GM19324 (cell line): ENCODE results near the gene UAP1.

Source experiments
- ATAC-seq: cut with Tn5 transposase; IDR thresholded peaks from one replicate; pipeline ENCODE4 v1.9.1; 2021; ENCODE audit warnings: mild to moderate bottlenecking, moderate library complexity; ENCODE audit not compliant: unreplicated experiment, low FRiP score

The UAP1 gene

DNA sequence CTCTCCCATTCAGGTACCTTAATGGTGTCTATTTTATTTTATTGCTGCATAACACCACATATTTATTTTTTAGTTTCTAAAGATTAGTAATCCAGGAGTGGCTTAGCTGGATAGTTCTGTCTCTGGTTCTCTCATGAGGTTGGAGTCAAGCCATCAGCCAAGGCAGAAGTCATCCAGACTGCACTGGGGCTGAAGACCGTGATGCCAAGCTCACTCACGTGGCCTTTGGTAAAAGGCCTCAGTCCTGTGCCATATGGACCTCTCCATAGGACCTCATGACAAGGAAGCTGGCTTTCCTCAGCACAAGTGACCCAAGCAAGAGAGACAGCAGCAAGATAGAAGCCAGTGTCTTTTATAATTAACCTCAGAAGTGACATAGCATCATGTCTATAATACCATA is 47.8 kb downstream of the UAP1 start:
- no peak for ATAC-seq

DNA sequence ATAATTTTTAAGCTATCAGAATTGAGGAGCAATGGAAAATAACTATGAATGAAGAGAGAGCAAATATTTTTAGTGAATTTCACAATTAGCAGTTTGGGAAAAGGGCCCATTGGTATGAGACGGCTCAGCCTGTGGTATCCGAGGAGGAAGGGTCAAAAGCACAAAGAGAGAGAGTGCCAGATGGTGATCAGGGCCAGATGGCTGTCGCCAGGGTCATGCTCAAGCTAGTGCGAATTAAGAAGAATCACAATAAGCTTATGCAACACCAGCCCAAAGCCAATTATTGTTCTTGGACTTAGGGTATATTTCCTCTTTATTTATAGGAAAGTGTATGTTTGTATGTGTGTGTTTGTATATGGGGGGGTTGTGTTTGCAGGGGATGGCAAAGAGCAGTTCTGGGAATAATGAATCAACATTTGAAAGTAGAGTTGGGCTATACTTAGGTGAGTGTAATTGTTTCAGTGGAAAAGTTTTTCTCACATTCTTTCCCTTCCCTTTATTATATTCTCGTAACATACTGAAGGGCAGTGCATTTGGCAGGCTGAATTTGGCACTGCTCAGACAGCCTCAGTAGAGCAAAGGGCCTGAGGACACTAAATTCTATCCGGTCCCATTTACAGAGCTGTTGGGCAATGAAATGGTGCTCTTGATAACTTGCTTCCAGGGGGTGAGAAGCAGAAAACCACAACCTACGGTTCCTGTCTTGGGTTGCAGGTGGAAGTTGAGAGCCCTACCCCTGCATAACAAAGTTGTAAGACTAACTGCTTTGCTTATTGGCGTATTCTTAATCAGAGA is 51.3 kb downstream of the UAP1 start:
- no peak for ATAC-seq

GRCh38 chr1:162616848-162617247 is 55.3 kb downstream of the UAP1 start:
- ATAC-seq: no peak

- no peak for ATAC-seq
Observed at GRCh38 chr1:162617513-162617912, 56.0 kb downstream of the UAP1 start.

DNA sequence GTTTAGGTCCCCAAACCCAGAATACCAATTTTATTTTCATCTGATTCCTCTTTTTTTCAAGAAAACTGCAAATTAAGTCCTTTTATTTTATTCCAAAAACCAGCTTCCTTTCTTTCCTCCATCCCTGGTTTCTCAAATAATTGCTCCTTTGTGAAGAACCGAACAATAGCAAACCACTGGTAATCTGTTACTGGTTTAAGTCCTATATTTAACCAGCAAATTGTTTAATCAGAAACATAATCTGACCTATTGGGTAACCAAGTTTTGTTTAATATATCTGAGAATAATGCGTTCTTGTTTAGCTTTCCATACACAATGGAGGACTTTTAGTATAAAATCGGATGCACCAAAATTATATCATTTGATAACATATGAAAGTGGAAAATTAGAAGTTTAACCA is 57.6 kb downstream of the UAP1 start:
- no peak for ATAC-seq

GRCh38 chr1:162621256-162621655 is 59.7 kb downstream of the UAP1 start:
- no peak for ATAC-seq

DNA sequence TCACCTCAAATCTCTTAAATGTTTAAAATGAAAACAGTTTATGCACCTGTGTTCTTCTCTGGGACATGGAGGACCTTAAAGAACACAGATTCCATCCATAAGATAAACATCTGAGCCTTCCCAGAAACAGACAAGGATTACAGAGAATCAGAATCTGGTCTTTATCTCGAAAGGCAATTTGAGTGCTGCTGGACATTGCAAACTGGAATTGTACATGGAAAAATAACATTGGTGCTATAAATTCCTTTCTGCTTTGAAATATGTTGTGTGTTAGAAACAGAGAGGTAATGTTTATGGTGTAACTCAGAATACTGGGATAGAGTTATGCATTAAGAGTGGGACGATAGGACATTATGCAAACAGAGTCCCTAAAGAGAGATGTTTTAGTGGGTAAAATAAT is 64.2 kb downstream of the UAP1 start:
- ATAC-seq: no peak

GRCh38 chr1:162626094-162626493 is 64.6 kb downstream of the UAP1 start:
- ATAC-seq: no peak

- no peak for ATAC-seq
Observed at GRCh38 chr1:162626761-162627160, 65.2 kb downstream of the UAP1 start.

- no peak for ATAC-seq
Observed at GRCh38 chr1:162627662-162628296, 66.3 kb downstream of the UAP1 start.

GRCh38 chr1:162629077-162629627 is 67.6 kb downstream of the UAP1 start:
- no peak for ATAC-seq

GRCh38 chr1:162629651-162630050 is 68.1 kb downstream of the UAP1 start:
- no peak for ATAC-seq

- no peak for ATAC-seq
Observed at GRCh38 chr1:162631546-162632191, 70.1 kb downstream of the UAP1 start.

DNA sequence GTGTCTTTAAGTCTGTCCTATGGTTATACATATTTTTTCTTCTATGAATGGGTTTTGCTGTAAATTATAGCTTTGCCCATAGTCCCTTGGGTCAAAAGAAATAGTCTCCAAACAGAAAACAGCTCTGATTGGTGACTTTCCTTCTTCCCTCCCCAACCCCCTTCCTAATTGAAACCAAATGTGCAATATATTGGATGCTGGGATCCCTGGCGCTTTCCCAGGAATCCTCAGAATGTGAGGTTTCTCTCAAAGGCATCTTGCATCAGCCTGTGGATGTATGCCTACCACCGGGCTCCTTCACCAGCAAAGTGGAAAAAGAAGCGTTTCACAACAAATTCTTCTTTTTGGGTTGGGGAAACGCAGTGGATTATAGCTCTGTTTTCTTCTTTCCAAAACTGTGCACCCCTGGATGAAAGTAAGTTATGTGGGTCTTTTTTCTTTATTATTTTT is 70.7 kb downstream of the UAP1 start, which contains the start of gene DDR2:
Gene DDR2 (plus strand): TSS at position 248 of the 450 bp plus-strand sequence. CDS start 86,600 bp downstream, outside the sequence.
- ATAC-seq: no peak

- ATAC-seq: peak; percentile 17
Observed at GRCh38 chr1:162632698-162633080, 71.2 kb downstream of the UAP1 start.

- ATAC-seq: peak; percentile 64
Observed at GRCh38 chr1:162633081-162633762, 71.7 kb downstream of the UAP1 start.

DNA sequence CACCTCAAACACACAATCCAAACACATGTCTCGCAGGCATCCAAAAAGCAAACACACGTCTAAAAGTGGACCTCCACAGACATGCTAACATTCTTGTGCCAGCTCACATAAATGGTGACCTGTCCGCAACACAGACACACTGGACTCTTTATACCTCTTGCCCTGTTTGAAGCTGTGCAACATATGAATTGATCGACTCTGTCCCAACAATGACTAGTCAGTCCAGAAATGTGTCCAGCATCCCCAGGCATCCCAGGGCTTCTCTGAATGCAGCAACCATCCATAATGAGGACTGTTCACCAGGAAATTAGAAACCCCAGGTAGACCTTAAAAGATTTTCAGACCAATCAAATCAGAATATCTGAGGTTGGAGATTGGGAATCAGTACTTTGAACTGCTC is 73.9 kb downstream of the UAP1 start:
- ATAC-seq: no peak

GRCh38 chr1:162639718-162640117 is 78.2 kb downstream of the UAP1 start:
- no peak for ATAC-seq

DNA sequence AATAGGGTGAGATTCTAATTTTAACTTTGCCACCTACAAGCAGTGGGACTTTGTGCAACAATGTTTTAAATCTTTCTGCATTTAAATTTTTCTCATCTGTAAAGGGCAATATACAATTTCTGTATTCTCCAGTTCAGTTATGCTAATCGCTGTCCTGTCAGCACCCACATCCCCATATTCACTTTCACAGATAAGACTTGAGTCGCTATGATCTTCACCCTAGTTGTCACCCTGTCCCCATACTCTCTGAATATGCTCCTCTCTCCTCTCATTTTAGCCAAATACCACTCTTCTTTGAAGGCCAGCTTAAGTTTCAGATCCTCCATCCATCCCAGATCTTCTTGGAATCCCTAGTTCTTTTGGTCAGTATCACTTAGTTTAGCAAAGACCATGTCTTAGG is 79.6 kb downstream of the UAP1 start:
- ATAC-seq: no peak

DNA sequence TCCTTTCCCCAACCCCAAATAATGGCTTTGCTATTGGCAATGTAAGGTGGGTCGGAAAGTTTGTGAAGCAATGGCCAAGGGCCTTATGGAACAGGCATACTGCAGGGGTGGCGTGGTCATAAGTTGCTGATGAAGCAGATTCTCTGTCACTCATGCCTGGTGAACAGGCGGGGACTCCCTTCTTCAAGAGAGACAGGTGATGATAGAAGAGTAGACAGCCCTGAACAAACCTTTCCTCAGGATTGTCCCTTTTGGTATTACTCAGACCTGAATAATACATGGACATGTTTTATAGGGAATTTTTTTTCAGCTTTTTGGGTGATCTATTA is 83.4 kb downstream of the UAP1 start:
- ATAC-seq: no peak

GRCh38 chr1:162645666-162646065 is 84.1 kb downstream of the UAP1 start:
- ATAC-seq: no peak
